Astrocyte (in vitro differentiated cells and primary cell): Measurements from ENCODE around the gene CRYGN. TPM values are rescaled to one million over a fixed set of nuclear protein-coding genes. Genes with fewer than 3 reads are reported as not detected.

Experiments
- DNase-seq: peaks from one replicate; pipeline ENCODE4 v3.0.0-alpha.2; 2010; ENCODE audit warnings: low read depth
- FAIRE-seq: peaks from 2 replicates; lab custom pipeline; 2011; peaks lifted over from hg19 to GRCh38; lab: Jason Lieb, UNC
- H2AFZ ChIP-seq: 2 replicates; pipeline ENCODE4 v1.6.0; 2012; ENCODE audit warnings: low read depth, low read length, inconsistent platforms
- H3K27ac ChIP-seq: 2 replicates; pipeline ENCODE4 v1.5.1; 2011; ENCODE audit warnings: low read depth, low read length, inconsistent platforms
- H3K27me3 ChIP-seq: 2 replicates; pipeline ENCODE4 v1.6.0; 2011; ENCODE audit warnings: low read length, inconsistent platforms; ENCODE audit not compliant: insufficient read depth
- H3K36me3 ChIP-seq: 2 replicates; pipeline ENCODE4 v1.5.1; 2011; ENCODE audit warnings: low read length, inconsistent platforms; ENCODE audit not compliant: insufficient read depth
- H3K4me1 ChIP-seq: 2 replicates; pipeline ENCODE4 v1.5.1; 2011; ENCODE audit warnings: low read length, inconsistent platforms; ENCODE audit not compliant: insufficient read depth
- H3K4me2 ChIP-seq: 2 replicates; pipeline ENCODE4 v1.6.0; 2012; ENCODE audit warnings: low read length, inconsistent platforms
- H3K4me3 ChIP-seq: 2 replicates; pipeline ENCODE4 v1.5.1; 2011; ENCODE audit warnings: low read depth, mild to moderate bottlenecking, low read length, inconsistent platforms; ENCODE audit not compliant: insufficient read depth
- H3K79me2 ChIP-seq: 2 replicates; pipeline ENCODE4 v1.6.0; 2012; ENCODE audit warnings: mild to moderate bottlenecking, low read length, inconsistent platforms; ENCODE audit not compliant: insufficient read depth
- H3K9ac ChIP-seq: 2 replicates; pipeline ENCODE4 v1.6.0; 2012; ENCODE audit warnings: mild to moderate bottlenecking, low read length, inconsistent platforms
- H3K9me3 ChIP-seq: 2 replicates; pipeline ENCODE4 v1.5.1; 2012; ENCODE audit warnings: low read depth, mild to moderate bottlenecking, low read length, inconsistent platforms; ENCODE audit not compliant: insufficient read depth
- H4K20me1 ChIP-seq: 2 replicates; pipeline ENCODE4 v1.6.0; 2012; ENCODE audit warnings: low read length, inconsistent platforms; ENCODE audit not compliant: insufficient read depth
- H3K27ac Mint-ChIP-seq: one replicate; pipeline ENCODE4 v1.8.0; 2021; ENCODE audit warnings: mild to moderate bottlenecking, mixed read lengths; ENCODE audit not compliant: unreplicated experiment
- H3K27me3 Mint-ChIP-seq: one replicate; pipeline ENCODE4 v1.8.0; 2021; ENCODE audit warnings: low read depth, mixed read lengths; ENCODE audit not compliant: unreplicated experiment
- H3K36me3 Mint-ChIP-seq: one replicate; pipeline ENCODE4 v1.8.0; 2021; ENCODE audit warnings: low read depth, mixed read lengths; ENCODE audit not compliant: unreplicated experiment
- H3K4me1 Mint-ChIP-seq: one replicate; pipeline ENCODE4 v1.8.0; 2021; ENCODE audit warnings: low read depth, mixed read lengths; ENCODE audit not compliant: unreplicated experiment
- H3K4me3 Mint-ChIP-seq: one replicate; pipeline ENCODE4 v1.8.0; 2021; ENCODE audit warnings: mild to moderate bottlenecking, moderate library complexity, mixed read lengths; ENCODE audit not compliant: unreplicated experiment
- H3K9me3 Mint-ChIP-seq: one replicate; pipeline ENCODE4 v1.8.0; 2021; ENCODE audit warnings: mild to moderate bottlenecking, mixed read lengths; ENCODE audit not compliant: unreplicated experiment
- EZH2 ChIP-seq: IDR thresholded peaks from 2 replicates; pipeline ENCODE4 v1.6.1; 2012; ENCODE audit warnings: mild to moderate bottlenecking, low read length, inconsistent platforms; ENCODE audit not compliant: insufficient read depth
- total RNA-seq: library from RNA; stranded (reverse); gene quantifications from 2 replicates; pipeline ENCODE4 v1.2.1, GENCODE V29; 2021
- TF ChIP-seq, protein P1 (sequence below): IDR thresholded peaks from 2 replicates; pipeline ENCODE4 v1.5.1; 2011; ENCODE audit warnings: low read depth, mild to moderate bottlenecking, inconsistent platforms, low read length, moderate library complexity; ENCODE audit not compliant: insufficient read depth

Gene CRYGN
- total RNA-seq, 1 donor from 2014 or later: not detected

DNA sequence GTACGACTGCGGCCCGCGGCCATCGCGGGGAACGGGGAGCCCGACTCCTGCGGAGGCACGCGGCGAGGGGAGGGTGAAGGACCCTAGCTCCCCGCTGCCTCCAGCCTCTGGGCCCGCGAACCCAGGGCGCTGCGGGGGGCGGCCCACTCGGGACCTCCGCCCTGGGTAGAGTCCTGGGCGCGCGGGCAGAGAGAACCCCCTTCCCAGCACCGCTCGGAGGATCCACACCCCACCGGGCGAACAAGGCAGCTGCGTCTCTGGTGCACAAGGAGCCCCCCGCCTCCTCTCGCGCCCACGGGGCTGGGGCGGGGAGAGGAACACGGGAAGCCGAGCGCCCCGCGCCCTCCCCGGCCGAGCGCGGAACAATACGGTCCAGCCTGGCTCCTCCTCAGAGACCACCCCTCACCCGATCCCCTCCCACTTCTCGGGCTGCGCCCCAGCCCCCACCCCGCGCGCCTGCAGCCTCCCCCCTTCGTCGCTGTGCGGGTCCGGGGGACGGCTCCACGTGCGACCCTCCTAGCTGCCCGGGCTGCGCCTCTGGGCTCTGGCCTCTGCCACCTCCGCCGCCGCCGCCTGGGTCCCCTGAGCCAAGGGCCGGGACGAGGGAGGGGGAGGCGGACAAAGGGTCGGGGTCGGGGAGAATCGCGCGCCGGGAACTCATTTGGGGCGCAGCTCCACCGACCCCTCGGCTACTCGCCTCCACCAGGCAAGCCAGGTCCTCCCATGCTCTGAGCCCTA, 30.1 kb downstream of the CRYGN start, which contains the start of gene WDR86:
TSS of gene WDR86 (minus strand) at position 372 of the 738 bp plus-strand sequence. CDS start 449 bp downstream, outside the sequence.
- Histone ChIP-seq H3K27ac (no peak within 1 kb of the TSS), H3K9ac (no peak within 1 kb of the TSS), H3K4me3 (peak within 1 kb of the TSS; percentile 19), H2AFZ (peak within 1 kb of the TSS; percentile 63), H3K79me2 (no peaks in the 10 kb centered on the region), H3K4me1 (peaks cover 4% of the 10 kb centered on the region), H3K4me2 (peak within 1 kb of the TSS; percentile 72), H3K27me3 (peaks cover 58% of the 10 kb centered on the region), H3K9me3 (no peaks in the 10 kb centered on the region), H3K36me3 (no peaks in the 10 kb centered on the region), H4K20me1 (no peaks in the 10 kb centered on the region)
- DNase-seq: no peak
- no peaks in the 10 kb centered on the region for H3K9me3 Mint-ChIP-seq
- peak; percentile 98 for TF ChIP-seq EZH2
- TF ChIP-seq, protein P1, sequence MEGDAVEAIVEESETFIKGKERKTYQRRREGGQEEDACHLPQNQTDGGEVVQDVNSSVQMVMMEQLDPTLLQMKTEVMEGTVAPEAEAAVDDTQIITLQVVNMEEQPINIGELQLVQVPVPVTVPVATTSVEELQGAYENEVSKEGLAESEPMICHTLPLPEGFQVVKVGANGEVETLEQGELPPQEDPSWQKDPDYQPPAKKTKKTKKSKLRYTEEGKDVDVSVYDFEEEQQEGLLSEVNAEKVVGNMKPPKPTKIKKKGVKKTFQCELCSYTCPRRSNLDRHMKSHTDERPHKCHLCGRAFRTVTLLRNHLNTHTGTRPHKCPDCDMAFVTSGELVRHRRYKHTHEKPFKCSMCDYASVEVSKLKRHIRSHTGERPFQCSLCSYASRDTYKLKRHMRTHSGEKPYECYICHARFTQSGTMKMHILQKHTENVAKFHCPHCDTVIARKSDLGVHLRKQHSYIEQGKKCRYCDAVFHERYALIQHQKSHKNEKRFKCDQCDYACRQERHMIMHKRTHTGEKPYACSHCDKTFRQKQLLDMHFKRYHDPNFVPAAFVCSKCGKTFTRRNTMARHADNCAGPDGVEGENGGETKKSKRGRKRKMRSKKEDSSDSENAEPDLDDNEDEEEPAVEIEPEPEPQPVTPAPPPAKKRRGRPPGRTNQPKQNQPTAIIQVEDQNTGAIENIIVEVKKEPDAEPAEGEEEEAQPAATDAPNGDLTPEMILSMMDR: no peak
- H3K36me3 Mint-ChIP-seq: peaks cover 6% of the 10 kb centered on the region
- peaks cover 3% of the 10 kb centered on the region for H3K4me1 Mint-ChIP-seq
- peak within 1 kb of the TSS; percentile 76 for H3K4me3 Mint-ChIP-seq
- H3K27ac Mint-ChIP-seq: no peak within 1 kb of the TSS
- no peak for FAIRE-seq
- peaks cover 68% of the 10 kb centered on the region for H3K27me3 Mint-ChIP-seq

DNA sequence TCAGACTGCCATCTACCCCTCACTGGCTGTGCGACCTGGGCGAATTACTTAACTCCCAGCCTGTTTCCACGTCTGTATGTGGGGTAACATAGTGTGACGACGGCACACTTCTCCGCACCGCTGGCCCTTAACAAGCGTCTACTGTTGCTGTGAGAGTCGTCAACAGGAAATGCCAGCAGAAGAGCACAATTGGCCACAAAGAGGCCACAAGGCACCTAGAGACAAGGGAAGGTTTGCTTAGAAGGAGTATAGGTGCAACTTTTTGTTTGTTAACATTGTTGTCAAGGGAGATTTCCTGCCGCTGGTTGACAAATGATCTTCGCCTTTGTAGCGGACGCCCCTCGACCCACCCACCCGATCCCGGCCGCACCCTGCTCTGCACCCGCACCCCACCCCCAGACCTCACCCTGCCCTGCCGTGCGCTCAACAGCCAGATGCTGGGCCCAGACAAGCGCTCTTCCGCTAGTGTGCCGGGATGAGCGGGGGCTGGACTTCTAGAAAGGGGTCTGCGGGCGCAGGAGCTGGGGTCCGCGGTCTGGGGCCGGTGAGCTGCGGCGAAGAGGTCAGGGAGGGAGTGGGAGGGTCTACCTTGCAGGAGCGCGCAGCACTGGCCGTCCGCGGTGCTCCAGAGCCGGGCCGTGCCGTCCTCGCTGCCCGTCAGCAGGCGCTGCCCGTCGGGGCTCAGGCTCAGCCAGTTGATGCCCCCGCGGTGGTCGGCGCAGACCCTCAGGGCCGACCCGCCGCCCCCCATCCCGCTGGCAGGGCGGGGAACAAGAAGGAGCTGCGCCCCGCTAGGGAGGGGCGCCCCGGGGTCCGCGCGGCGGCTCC, 30.9 kb downstream of the CRYGN start:
- no peaks in the 10 kb centered on the region for H3K9me3 Mint-ChIP-seq
- Histone ChIP-seq H3K9ac (no peak overlapping the region), H3K36me3 (no peaks in the 10 kb centered on the region), H3K4me1 (peaks cover 4% of the 10 kb centered on the region), H3K4me3 (peak overlapping the region; percentile 17), H4K20me1 (no peaks in the 10 kb centered on the region), H2AFZ (no peak overlapping the region), H3K27me3 (peaks cover 50% of the 10 kb centered on the region), H3K27ac (no peak overlapping the region), H3K79me2 (no peaks in the 10 kb centered on the region), H3K4me2 (no peak overlapping the region), H3K9me3 (no peaks in the 10 kb centered on the region)
- DNase-seq (no peak), FAIRE-seq (no peak)
- TF ChIP-seq EZH2: peak; percentile 91
- TF ChIP-seq, protein P1: no peak
- no peak overlapping the region for H3K27ac Mint-ChIP-seq
- peaks cover 66% of the 10 kb centered on the region for H3K27me3 Mint-ChIP-seq
- H3K4me3 Mint-ChIP-seq: peak overlapping the region; percentile 76
- peaks cover 6% of the 10 kb centered on the region for H3K36me3 Mint-ChIP-seq
- H3K4me1 Mint-ChIP-seq: peaks cover 5% of the 10 kb centered on the region
